Neuronal stem cell (in vitro differentiated cells): ENCODE measurements around the gene SLIT3.

Source experiments
- DNase-seq: peaks from one replicate; pipeline ENCODE4 v3.0.0-alpha.2; 2013; ENCODE audit warnings: low spot score
- H2AFZ ChIP-seq: one replicate; pipeline ENCODE4 v1.6.1; 2013; ENCODE audit warnings: mild to moderate bottlenecking, low read length, inconsistent platforms
- H2AK5ac ChIP-seq: 2 replicates; pipeline ENCODE4 v1.6.1; 2013; ENCODE audit warnings: low read depth, mild to moderate bottlenecking, inconsistent platforms, low read length, moderate library complexity, mixed read lengths
- H2BK120ac ChIP-seq: 2 replicates; pipeline ENCODE4 v1.6.1; 2013; ENCODE audit warnings: low read depth, mild to moderate bottlenecking, inconsistent platforms, low read length, moderate library complexity, mixed read lengths
- H2BK12ac ChIP-seq: one replicate; pipeline ENCODE4 v1.6.1; 2013; ENCODE audit warnings: low read length, inconsistent platforms
- H2BK15ac ChIP-seq: 2 replicates; pipeline ENCODE4 v1.6.1; 2013; ENCODE audit warnings: mild to moderate bottlenecking, low read length, inconsistent platforms, mixed read lengths
- H2BK5ac ChIP-seq: one replicate; pipeline ENCODE4 v1.6.1; 2013; ENCODE audit warnings: inconsistent platforms, mild to moderate bottlenecking, low read length, moderate library complexity
- H3K14ac ChIP-seq: one replicate; pipeline ENCODE4 v1.6.1; 2013; ENCODE audit warnings: low read length, inconsistent platforms
- H3K18ac ChIP-seq: 2 replicates; pipeline ENCODE4 v1.6.1; 2013; ENCODE audit warnings: low read length, inconsistent platforms
- H3K23ac ChIP-seq: 2 replicates; pipeline ENCODE4 v1.6.1; 2013; ENCODE audit warnings: low read depth, mild to moderate bottlenecking, mixed read lengths, low read length, inconsistent platforms; ENCODE audit not compliant: poor library complexity
- H3K27ac ChIP-seq: replicated peaks from 3 replicates; pipeline ENCODE4 v1.5.1; 2013; ENCODE audit warnings: low read length, inconsistent platforms
- H3K27me3 ChIP-seq, 3 experiments: 2 replicates each; pipeline ENCODE4 v1.6.1; 2013; ENCODE audit warnings: low read length in 3 of 3, mild to moderate bottlenecking in 2 of 3, inconsistent platforms in 1 of 3, low read depth in 1 of 3, mixed read lengths in 1 of 3, moderate library complexity in 1 of 3; ENCODE audit not compliant: control insufficient read depth in 3 of 3, insufficient read depth in 3 of 3
- H3K36me3 ChIP-seq, 2 donors: replicated peaks in 1 of 2; 2 replicates each; pipeline ENCODE4 v1.6.1; 2013; ENCODE audit warnings: low read length in 2 of 2; ENCODE audit not compliant: control insufficient read depth in 2 of 2, insufficient read depth in 2 of 2
- H3K4ac ChIP-seq: 2 replicates; pipeline ENCODE4 v1.6.1; 2013; ENCODE audit warnings: inconsistent platforms, mild to moderate bottlenecking, low read length, moderate library complexity
- H3K4me1 ChIP-seq, 2 donors: 1 replicate in 1 of 2; 2 replicates in 1 of 2; pipeline ENCODE4 v1.6.1; 2013; ENCODE audit warnings: low read length in 2 of 2, low read depth in 1 of 2; ENCODE audit not compliant: control insufficient read depth in 2 of 2, insufficient read depth in 1 of 2
- H3K4me2 ChIP-seq: one replicate; pipeline ENCODE4 v1.6.1; 2013; ENCODE audit warnings: mild to moderate bottlenecking, low read length, inconsistent platforms; ENCODE audit not compliant: insufficient read depth, poor library complexity, severe bottlenecking
- H3K4me3 ChIP-seq, 2 donors: 2 replicates each; pipeline ENCODE4 v1.5.1; 2013; ENCODE audit warnings: low read length in 2 of 2, mild to moderate bottlenecking in 2 of 2, inconsistent platforms in 1 of 2, moderate library complexity in 1 of 2
- H3K79me1 ChIP-seq: one replicate; pipeline ENCODE4 v1.6.1; 2013; ENCODE audit warnings: low read depth, mild to moderate bottlenecking, inconsistent platforms, low read length, moderate library complexity
- H3K9ac ChIP-seq: one replicate; pipeline ENCODE4 v1.6.1; 2013; ENCODE audit warnings: mild to moderate bottlenecking, low read depth, low read length, inconsistent platforms; ENCODE audit not compliant: poor library complexity
- H3K9me3 ChIP-seq, 2 donors: replicated peaks in 1 of 2; 2 replicates each; pipeline versions ENCODE3 to v1.6.1; 2013; ENCODE audit warnings: low read length in 2 of 2, mild to moderate bottlenecking in 2 of 2, inconsistent platforms in 1 of 2, low read depth in 1 of 2, mixed read lengths in 1 of 2, moderate library complexity in 1 of 2; ENCODE audit not compliant: control insufficient read depth in 2 of 2, insufficient read depth in 1 of 2
- H4K8ac ChIP-seq: one replicate; pipeline ENCODE4 v1.6.1; 2013; ENCODE audit warnings: low read depth, mild to moderate bottlenecking, inconsistent platforms, low read length, moderate library complexity
- H4K91ac ChIP-seq: one replicate; pipeline ENCODE4 v1.6.1; 2013; ENCODE audit warnings: low read length, low read depth, mild to moderate bottlenecking, inconsistent platforms; ENCODE audit not compliant: poor library complexity
- WGBS, 2 donors: extraction: QIAGEN DNeasy Blood & Tissue Kit; methylation state at CpG; one replicate each; pipeline ENCODE4 v1.1.7; 2013; ENCODE audit warnings: missing lambda C conversion rate in 2 of 2, mixed read lengths in 1 of 2; ENCODE audit not compliant: insufficient read length in 2 of 2, insufficient replicate concordance in 1 of 2; ENCODE audit errors: extremely low coverage in 2 of 2; 5-methylcytosine and 5-hydroxymethylcytosine counted together

The SLIT3 gene

GRCh38 chr5:168694289-168694688 is 606.6 kb downstream of the SLIT3 start:
- no peak overlapping the region for H3K4ac ChIP-seq
- H2BK5ac ChIP-seq = no peak overlapping the region

GRCh38 chr5:168693883-168694282 is 607.1 kb downstream of the SLIT3 start:
- H4K8ac ChIP-seq = no peak overlapping the region
- H2AK5ac ChIP-seq = no peak overlapping the region
- H2BK15ac ChIP-seq = no peak overlapping the region
- H3K14ac ChIP-seq = no peak overlapping the region
- H3K36me3 ChIP-seq = no peaks in the 10 kb centered on the region
- H2BK120ac ChIP-seq = no peak overlapping the region
- H2AFZ ChIP-seq = no peak overlapping the region
- H3K27me3 ChIP-seq = peaks cover 0 to 17% (median 0%) of the 10 kb centered on the region in 3 experiments
- H3K4me1 ChIP-seq = no peaks in the 10 kb centered on the region
- no CpG with 5 or more reads among the region's 3 CpGs for WGBS, 2 donors
- H4K91ac ChIP-seq = no peak overlapping the region
- H3K79me1 ChIP-seq = no peaks in the 10 kb centered on the region
- no peak for DNase-seq
- H2BK12ac ChIP-seq = no peak overlapping the region
- no peak overlapping the region for H2BK5ac ChIP-seq
- H3K9ac ChIP-seq = no peak overlapping the region
- no peak overlapping the region for H3K23ac ChIP-seq
- no peak overlapping the region for H3K4me3 ChIP-seq
- H3K4me2 ChIP-seq = no peak overlapping the region
- H3K9me3 ChIP-seq = no peaks in the 10 kb centered on the region
- no peak overlapping the region for H3K18ac ChIP-seq
- no peak overlapping the region for H3K27ac ChIP-seq
- H3K4ac ChIP-seq = no peak overlapping the region

More at GRCh38 chr5:168694289-168694688, 606.6 kb downstream of the SLIT3 start:
- H3K4me2 ChIP-seq = no peak overlapping the region
- H4K8ac ChIP-seq = no peak overlapping the region
- H3K18ac ChIP-seq = no peak overlapping the region
- H3K79me1 ChIP-seq = no peaks in the 10 kb centered on the region
- H3K9me3 ChIP-seq = no peaks in the 10 kb centered on the region
- no peaks in the 10 kb centered on the region for H3K4me1 ChIP-seq
- H3K14ac ChIP-seq = no peak overlapping the region
- peaks cover 0 to 17% (median 0%) of the 10 kb centered on the region in 3 experiments for H3K27me3 ChIP-seq
- H2BK120ac ChIP-seq = no peak overlapping the region
- no peak overlapping the region for H3K27ac ChIP-seq
- no peak overlapping the region for H4K91ac ChIP-seq
- no peak for DNase-seq
- no peak overlapping the region for H2BK12ac ChIP-seq
- no peak overlapping the region for H2AK5ac ChIP-seq
- no peak overlapping the region for H2AFZ ChIP-seq
- H3K9ac ChIP-seq = no peak overlapping the region
- H3K4me3 ChIP-seq = no peak overlapping the region
- H3K23ac ChIP-seq = no peak overlapping the region
- WGBS, 2 donors = no CpG with 5 or more reads among the region's 1 CpG
- no peaks in the 10 kb centered on the region for H3K36me3 ChIP-seq
- no peak overlapping the region for H2BK15ac ChIP-seq

GRCh38 chr5:168693297-168693696 is 607.6 kb downstream of the SLIT3 start:
- Histone ChIP-seq H3K23ac (no peak overlapping the region), H2BK12ac (no peak overlapping the region), H3K79me1 (no peaks in the 10 kb centered on the region), H3K9ac (no peak overlapping the region), H2BK5ac (no peak overlapping the region), H2BK120ac (no peak overlapping the region), H2BK15ac (no peak overlapping the region), H4K8ac (no peak overlapping the region), H3K36me3 (no peaks in the 10 kb centered on the region), H3K4me1 (no peaks in the 10 kb centered on the region), H3K4me3 (no peak overlapping the region), H3K9me3 (no peaks in the 10 kb centered on the region), H3K4ac (no peak overlapping the region), H3K27me3 (peaks cover 0 to 13% (median 0%) of the 10 kb centered on the region in 3 experiments), H3K4me2 (no peak overlapping the region), H4K91ac (no peak overlapping the region), H3K27ac (no peak overlapping the region), H2AFZ (no peak overlapping the region), H3K14ac (no peak overlapping the region), H3K18ac (no peak overlapping the region), H2AK5ac (no peak overlapping the region)
- WGBS, 2 donors = no CpG with 5 or more reads among the region's 5 CpGs
- no peak for DNase-seq

- WGBS, 2 donors = no CpG with 5 or more reads among the region's 4 CpGs
- Histone ChIP-seq H3K4ac (no peak overlapping the region), H3K4me1 (no peaks in the 10 kb centered on the region), H2AK5ac (no peak overlapping the region), H3K23ac (no peak overlapping the region), H3K27ac (no peak overlapping the region), H2BK5ac (no peak overlapping the region), H3K14ac (no peak overlapping the region), H4K91ac (no peak overlapping the region), H3K9me3 (no peaks in the 10 kb centered on the region), H3K4me2 (no peak overlapping the region), H3K9ac (no peak overlapping the region), H3K27me3 (peaks cover 0 to 8% (median 0%) of the 10 kb centered on the region in 3 experiments), H2BK120ac (no peak overlapping the region), H3K4me3 (no peak overlapping the region), H2AFZ (no peak overlapping the region), H3K36me3 (no peaks in the 10 kb centered on the region), H2BK15ac (no peak overlapping the region), H3K79me1 (no peaks in the 10 kb centered on the region), H3K18ac (no peak overlapping the region), H2BK12ac (no peak overlapping the region), H4K8ac (no peak overlapping the region)
- DNase-seq = no peak
Observed at GRCh38 chr5:168691891-168692290, 609.0 kb downstream of the SLIT3 start.
